HepG2 (cell line): Measurements from ENCODE around the gene PAFAH1B2. TPM values are rescaled to one million over a fixed set of nuclear protein-coding genes. Genes with fewer than 3 reads are reported as not detected.

Source experiments
- ATAC-seq: fragments of 200-7000 bp; cut with Tn5 transposase; 3 replicates; pipeline ENCODE4 v1.9.1; 2020; ENCODE audit warnings: mild to moderate bottlenecking, moderate library complexity
- BruUV-seq: library from RNA; stranded (reverse); fragments of 400-500 nt; replicated peaks from 2 replicates; lab custom pipeline; 2021; lab: Mats Ljungman, UMichigan
- CTCF ChIA-PET: fragments of 300-600 bp; formaldehyde crosslinking; extraction: SDS; loops from one replicate; lab custom pipeline; 2021; ENCODE audit warnings: low total read pairs, inconsistent platforms, low intra/inter-chr PET ratio; lab: Yijun Ruan, JAX
- POLR2A ChIA-PET: fragments of 350-600 bp; sonication (Branson Sonifier 250); formaldehyde crosslinking; loops from one replicate; lab custom pipeline; 2020; ENCODE audit warnings: antibody characterized with exemption, inconsistent platforms; lab: Yijun Ruan, JAX
- DNase-seq: peaks from one replicate; pipeline ENCODE4 v3.0.0-alpha.2; 2015; ENCODE audit warnings: low spot score
- FAIRE-seq: peaks from 3 replicates; lab custom pipeline; 2011; peaks lifted over from hg19 to GRCh38; lab: Jason Lieb, UNC
- H2AFZ ChIP-seq: one replicate; pipeline ENCODE4 v1.6.1; 2011; ENCODE audit warnings: low read length, inconsistent platforms
- H3K27ac ChIP-seq: fragments of 300-600 bp; 3 replicates; pipeline ENCODE4 v1.8.0; 2011; ENCODE audit warnings: mixed run types, mild to moderate bottlenecking, mixed read lengths, low read length, inconsistent platforms; ENCODE audit not compliant: insufficient read depth; ENCODE audit errors: extremely low read length
- H3K27me3 ChIP-seq, 2 experiments: fragments of 200-600 bp in 1 of 2; 2 replicates in 1 of 2; 3 replicates in 1 of 2; pipeline versions ENCODE4 v1.6.0 to v1.8.0; 2011; ENCODE audit warnings: low read length in 2 of 2, mild to moderate bottlenecking in 2 of 2, moderate library complexity in 2 of 2, inconsistent platforms in 1 of 2; ENCODE audit not compliant: insufficient read depth in 2 of 2, control insufficient read depth in 1 of 2
- H3K36me3 ChIP-seq, 2 experiments: fragments of 200-600 bp in 1 of 2; replicated peaks in 1 of 2; 2 replicates in 1 of 2; 3 replicates in 1 of 2; pipeline versions ENCODE4 v1.5.1 to v1.8.0; 2011; ENCODE audit warnings: low read length in 2 of 2, inconsistent platforms in 1 of 2; ENCODE audit not compliant: insufficient read depth in 2 of 2, control insufficient read depth in 1 of 2
- H3K4me1 ChIP-seq: 2 replicates; pipeline ENCODE4 v1.5.1; 2012; ENCODE audit warnings: low read length, inconsistent platforms; ENCODE audit not compliant: insufficient read depth
- H3K4me2 ChIP-seq: 2 replicates; pipeline ENCODE4 v1.6.0; 2011; ENCODE audit warnings: low read depth, low read length, inconsistent platforms
- H3K4me3 ChIP-seq, 3 experiments: fragments of 200-600 bp in 1 of 3; sonication (generic), shearing (Covaris generic) in 1 of 3; replicated peaks in 1 of 3; 2 replicates each; pipeline ENCODE4 v1.5.1; 2011 to 2016; ENCODE audit warnings: low read length in 3 of 3, inconsistent platforms in 2 of 3, low read depth in 2 of 3, mild to moderate bottlenecking in 2 of 3, control low read depth in 1 of 3, mixed read lengths in 1 of 3; ENCODE audit not compliant: insufficient read depth in 1 of 3
- H3K79me2 ChIP-seq: one replicate; pipeline ENCODE4 v1.6.1; 2011; ENCODE audit warnings: low read length, inconsistent platforms; ENCODE audit not compliant: insufficient read depth
- H3K9ac ChIP-seq: 2 replicates; pipeline ENCODE4 v1.6.0; 2011; ENCODE audit warnings: mild to moderate bottlenecking, low read depth, low read length, inconsistent platforms; ENCODE audit not compliant: insufficient read depth
- H3K9me3 ChIP-seq: 2 replicates; pipeline ENCODE4 v1.5.1; 2012; ENCODE audit warnings: mild to moderate bottlenecking, low read length
- H4K20me1 ChIP-seq: 2 replicates; pipeline ENCODE4 v1.6.0; 2011; ENCODE audit warnings: inconsistent platforms, mild to moderate bottlenecking, low read length, moderate library complexity; ENCODE audit not compliant: insufficient read depth
- FOXC1 ChIP-seq: sonication (generic); formaldehyde crosslinking; IDR thresholded peaks from 2 replicates; pipeline ENCODE4 v1.8.0; 2022; ENCODE audit warnings: mild to moderate bottlenecking, missing genetic modification reagents, borderline replicate concordance
- GABPB1 ChIP-seq: IDR thresholded peaks from 2 replicates; pipeline ENCODE4 v1.6.1; 2016; ENCODE audit warnings: mild to moderate bottlenecking, missing genetic modification reagents, moderate library complexity, missing compliant biosample characterization
- MAFK ChIP-seq, 2 experiments: IDR thresholded peaks in 1 of 2; conservative IDR thresholded peaks in 1 of 2; 2 replicates each; pipeline ENCODE4 v1.6.1; 2011; ENCODE audit warnings: improper control_type of control experiment in 2 of 2, low read length in 2 of 2
- RBAK ChIP-seq: sonication (generic); formaldehyde crosslinking; IDR thresholded peaks from 2 replicates; pipeline ENCODE4 v1.5.1; 2020; ENCODE audit warnings: mild to moderate bottlenecking, missing genetic modification reagents
- SAFB2 ChIP-seq: sonication (generic); formaldehyde crosslinking; IDR thresholded peaks from 2 replicates; pipeline ENCODE4 v1.5.1; 2020; ENCODE audit warnings: missing genetic modification reagents, low read depth, mild to moderate bottlenecking, borderline replicate concordance
- SMARCE1 ChIP-seq: fragments of 450-650 bp; IDR thresholded peaks from 2 replicates; pipeline ENCODE4 v1.6.1; 2017; ENCODE audit warnings: borderline replicate concordance
- SP1 ChIP-seq, 2 experiments: fragments of 450-650 bp in 1 of 2; sonication (generic) in 1 of 2; formaldehyde crosslinking in 1 of 2; IDR thresholded peaks; 2 replicates each; pipeline versions ENCODE4 v1.4.0 to v1.6.1; 2016 to 2020; ENCODE audit warnings: missing genetic modification reagents in 1 of 2
- U2AF1 ChIP-seq: fragments of 200-400 bp; formaldehyde crosslinking; optimal IDR thresholded peaks from 2 replicates; pipeline ENCODE3; 2017; ENCODE audit warnings: mild to moderate bottlenecking, low read depth, low read length
- ZNF326 ChIP-seq: sonication (generic); formaldehyde crosslinking; IDR thresholded peaks from 2 replicates; pipeline ENCODE4 v1.4.0; 2020; ENCODE audit warnings: missing genetic modification reagents, borderline replicate concordance
- ZNF407 ChIP-seq: sonication (generic); formaldehyde crosslinking; IDR thresholded peaks from one replicate; pipeline ENCODE4 v1.5.1; 2020; ENCODE audit warnings: mild to moderate bottlenecking, missing genetic modification reagents; ENCODE audit errors: not compliant biosample characterization
- ZNF414 ChIP-seq: sonication (generic); formaldehyde crosslinking; IDR thresholded peaks from 2 replicates; pipeline ENCODE4 v1.5.0; 2020; ENCODE audit warnings: missing genetic modification reagents
- WGBS: methylation state at CpG from one replicate; pipeline ENCODE4 v1.1.6; 2017; ENCODE audit warnings: low lambda C conversion rate; 5-methylcytosine and 5-hydroxymethylcytosine counted together
- in situ Hi-C: cut with HindIII; loops from 2 replicates; pipeline ENCODE4 v1.10.0; 2017; ENCODE audit warnings: low pct_unique_long_range_greater_than_20kb; ENCODE audit not compliant: extremely low pct_ligation_motif_present
- intact Hi-C: fragments of 100-400 bp; cut with micrococcal nuclease; formaldehyde crosslinking; loops from one replicate; pipeline ENCODE4 v1.10.0; 2022; ENCODE audit not compliant: unreplicated experiment
- polyA plus RNA-seq, 8 experiments: library from polyadenylated mRNA; depleted of rRNA in 3 of 8; stranded (reverse) in 7 of 8; unstranded in 1 of 8; fragments of >200 nt; fragmentation: Illumina TruSeq in 4 of 8; extraction: Trizol in 4 of 8; gene quantifications; 2 replicates each; pipeline versions ENCODE4 v1.2.1 to v1.2.3, GENCODE V29; 2011 to 2016; ENCODE audit warnings: low read depth in 4 of 8, missing spikeins in 1 of 8, mixed read lengths in 1 of 8; ENCODE audit not compliant: insufficient read depth in 1 of 8
- total RNA-seq, 5 experiments: library from RNA; depleted of rRNA; stranded (reverse); fragments of >200 nt; fragmentation: Illumina TruSeq; extraction: Trizol; gene quantifications; 2 replicates each; pipeline ENCODE4 v1.2.3, GENCODE V29; 2016; ENCODE audit warnings: low read depth in 1 of 5
- TF ChIP-seq, protein P1 (sequence below): sonication (generic); formaldehyde crosslinking; IDR thresholded peaks from 2 replicates; pipeline ENCODE4 v1.4.0; 2020; ENCODE audit warnings: missing genetic modification reagents

PAFAH1B2 gene
- total and polyA plus RNA-seq, 2 of the 13 experiments (the other 11 are each of a cell fraction or from before 2014, with no cell fraction given) = 28.8 to 104 TPM

- Histone ChIP-seq H2AFZ (no peak overlapping the region), H3K4me3 (no peak overlapping the region), H3K4me2 (no peak overlapping the region), H3K27me3 (no peaks in the 10 kb centered on the region), H3K9me3 (no peaks in the 10 kb centered on the region), H3K27ac (no peak overlapping the region), H3K36me3 (no peaks in the 10 kb centered on the region), H3K4me1 (peaks cover 9% of the 10 kb centered on the region; the same call in 1 of the 2 replicates), H3K79me2 (no peaks in the 10 kb centered on the region), H4K20me1 (no peaks in the 10 kb centered on the region), H3K9ac (no peak overlapping the region)
- POLR2A ChIA-PET = no interaction called here
- no peak for DNase-seq
- no TSS peak for BruUV-seq
- no peak for FAIRE-seq
- WGBS = 100% methylated on average over 3 of the region's 3 CpGs
- intact Hi-C loops (no loop called here), in situ Hi-C loops (no loop called here)
- CTCF ChIA-PET = no interaction called here
- no peak for ATAC-seq
- TF ChIP-seq SP1 (IDR thresholded peaks at IDR 0.05) (no peak), SP1 (CRISPR knock-in tag; IDR thresholded peaks at IDR 0.05) (no peak), SMARCE1 (no peak), MAFK (conservative IDR thresholded peaks at IDR 0.05 in 1 of 2, IDR thresholded peaks at IDR 0.05 in 1 of 2; ENCODE audit: low read length in 2 of 2) (no peak), FOXC1 (CRISPR knock-in tag) (no peak), ZNF326 (CRISPR knock-in tag) (no peak), ZNF407 (CRISPR knock-in tag) (no peak), ZNF414 (CRISPR knock-in tag) (no peak), GABPB1 (CRISPR knock-in tag) (no peak), U2AF1 (no peak), SAFB2 (CRISPR knock-in tag) (no peak), RBAK (CRISPR knock-in tag) (no peak)
- TF ChIP-seq, protein P1, sequence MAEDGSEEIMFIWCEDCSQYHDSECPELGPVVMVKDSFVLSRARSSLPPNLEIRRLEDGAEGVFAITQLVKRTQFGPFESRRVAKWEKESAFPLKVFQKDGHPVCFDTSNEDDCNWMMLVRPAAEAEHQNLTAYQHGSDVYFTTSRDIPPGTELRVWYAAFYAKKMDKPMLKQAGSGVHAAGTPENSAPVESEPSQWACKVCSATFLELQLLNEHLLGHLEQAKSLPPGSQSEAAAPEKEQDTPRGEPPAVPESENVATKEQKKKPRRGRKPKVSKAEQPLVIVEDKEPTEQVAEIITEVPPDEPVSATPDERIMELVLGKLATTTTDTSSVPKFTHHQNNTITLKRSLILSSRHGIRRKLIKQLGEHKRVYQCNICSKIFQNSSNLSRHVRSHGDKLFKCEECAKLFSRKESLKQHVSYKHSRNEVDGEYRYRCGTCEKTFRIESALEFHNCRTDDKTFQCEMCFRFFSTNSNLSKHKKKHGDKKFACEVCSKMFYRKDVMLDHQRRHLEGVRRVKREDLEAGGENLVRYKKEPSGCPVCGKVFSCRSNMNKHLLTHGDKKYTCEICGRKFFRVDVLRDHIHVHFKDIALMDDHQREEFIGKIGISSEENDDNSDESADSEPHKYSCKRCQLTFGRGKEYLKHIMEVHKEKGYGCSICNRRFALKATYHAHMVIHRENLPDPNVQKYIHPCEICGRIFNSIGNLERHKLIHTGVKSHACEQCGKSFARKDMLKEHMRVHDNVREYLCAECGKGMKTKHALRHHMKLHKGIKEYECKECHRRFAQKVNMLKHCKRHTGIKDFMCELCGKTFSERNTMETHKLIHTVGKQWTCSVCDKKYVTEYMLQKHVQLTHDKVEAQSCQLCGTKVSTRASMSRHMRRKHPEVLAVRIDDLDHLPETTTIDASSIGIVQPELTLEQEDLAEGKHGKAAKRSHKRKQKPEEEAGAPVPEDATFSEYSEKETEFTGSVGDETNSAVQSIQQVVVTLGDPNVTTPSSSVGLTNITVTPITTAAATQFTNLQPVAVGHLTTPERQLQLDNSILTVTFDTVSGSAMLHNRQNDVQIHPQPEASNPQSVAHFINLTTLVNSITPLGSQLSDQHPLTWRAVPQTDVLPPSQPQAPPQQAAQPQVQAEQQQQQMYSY (CRISPR knock-in tag) = no peak
Measured at GRCh38 chr11:117210620-117211019, 66.5 kb downstream of the PAFAH1B2 start.
